Measurements from ENCODE around the gene GABPB2. TPM values are rescaled to one million over a fixed set of nuclear protein-coding genes. Genes with fewer than 3 reads are reported as not detected.

Gene GABPB2
- total RNA-seq, 1 experiment from 2014 or later: 6.4 TPM

GRCh38 chr1:151060007-151060656 lies 10.4 kb upstream of the GABPB2 start, which contains the start of gene MLLT11:
Gene MLLT11 (plus strand): TSS chr1:151060397. CDS start chr1:151067225, 6,828 bp downstream.
- Histone ChIP-seq H3K79me2 (ENCODE audit: low read length) (peaks cover 97% of the 10 kb centered on the region), H4K20me1 (ENCODE audit: low read length) (peaks cover 25% of the 10 kb centered on the region; the same call in 1 of the 2 replicates), H3F3A (ENCODE audit: low read length, unreplicated experiment) (no peaks in the 10 kb centered on the region), H3K4me1 (ENCODE audit: insufficient read depth, low read length) (peaks cover 40% of the 10 kb centered on the region), H3K4me3 (ENCODE audit: low read length) (peak within 1 kb of the TSS; percentile 99), H2AFZ (ENCODE audit: low read length) (peak within 1 kb of the TSS; percentile 86), H3K9me3 (ENCODE audit: low read length) (no peaks in the 10 kb centered on the region), H3K36me3 (ENCODE audit: low read depth, low read length) (peaks cover 16% of the 10 kb centered on the region; the same call in 1 of the 2 replicates), H3K9ac (ENCODE audit: low read length) (peak within 1 kb of the TSS; percentile 94), H3K27ac (ENCODE audit: low read length) (peak within 1 kb of the TSS; percentile 77), H3K4me2 (ENCODE audit: low read length) (peak within 1 kb of the TSS; percentile 100), H3K9me2 (replicated peaks; ENCODE audit: low read length) (no peaks in the 10 kb centered on the region), H3K27me3 (ENCODE audit: low read length) (no peaks in the 10 kb centered on the region)
- intact Hi-C loops (cut with micrococcal nuclease): loop anchor here (1.0 kb wide), 1 partner anchor 11 kb away; no protein-coding TSS in a partner anchor
- CTCF ChIA-PET: interaction anchor here (1.5 kb wide), 1 partner anchor 40 kb away, joined by 3 read pairs; no protein-coding TSS in a partner anchor
- TF ChIP-seq EZH2phosphoT487 (IDR thresholded peaks at IDR 0.05; ENCODE audit: borderline replicate concordance, low read length) (no peak), EZH2 (IDR thresholded peaks at IDR 0.05; ENCODE audit: low read length, unreplicated experiment) (no peak), CTCF (conservative IDR thresholded peaks at IDR 0.05; ENCODE audit: low read depth, low read length) (0 out of 2 replicates have a peak, but pooled peaks have one; percentile 30)
- peak; percentile 66 for DNase-seq
- POLR2A ChIA-PET (ENCODE audit: unreplicated experiment): no interaction called here
- peak; percentile 53 for ATAC-seq
- BruUV-seq (replicated peaks): no TSS peak

GRCh38 chr1:151060657-151061421 lies 9.7 kb upstream of the GABPB2 start:
- Histone ChIP-seq H3K4me3 (ENCODE audit: low read length) (peak overlapping the region; percentile 99), H2AFZ (ENCODE audit: low read length) (peak overlapping the region; percentile 86), H3K79me2 (ENCODE audit: low read length) (peaks cover 97% of the 10 kb centered on the region), H3K4me2 (ENCODE audit: low read length) (peak overlapping the region; percentile 100), H3K27me3 (ENCODE audit: low read length) (no peaks in the 10 kb centered on the region), H3K9ac (ENCODE audit: low read length) (peak overlapping the region; percentile 94), H3K9me2 (replicated peaks; ENCODE audit: low read length) (no peaks in the 10 kb centered on the region), H4K20me1 (ENCODE audit: low read length) (peaks cover 25% of the 10 kb centered on the region; the same call in 1 of the 2 replicates), H3F3A (ENCODE audit: low read length, unreplicated experiment) (no peaks in the 10 kb centered on the region), H3K27ac (ENCODE audit: low read length) (peak overlapping the region; percentile 77), H3K9me3 (ENCODE audit: low read length) (no peaks in the 10 kb centered on the region), H3K4me1 (ENCODE audit: insufficient read depth, low read length) (peaks cover 40% of the 10 kb centered on the region), H3K36me3 (ENCODE audit: low read depth, low read length) (peaks cover 9% of the 10 kb centered on the region; the same call in 1 of the 2 replicates)
- DNase-seq (peak; percentile 42), ATAC-seq (no peak)
- POLR2A ChIA-PET (ENCODE audit: unreplicated experiment): no interaction called here
- CTCF ChIA-PET: no interaction called here
- TF ChIP-seq CTCF (conservative IDR thresholded peaks at IDR 0.05; ENCODE audit: low read depth, low read length): no peak
- TF ChIP-seq EZH2phosphoT487 (IDR thresholded peaks at IDR 0.05; ENCODE audit: borderline replicate concordance, low read length): no peak
- TF ChIP-seq EZH2 (IDR thresholded peaks at IDR 0.05; ENCODE audit: low read length, unreplicated experiment): no peak
- intact Hi-C loops (cut with micrococcal nuclease): loop anchor here (1.0 kb wide), 1 partner anchor 10 kb away; no protein-coding TSS in a partner anchor
- BruUV-seq (replicated peaks): TSS peak; percentile 38

Measured in PC-3 (cell line).